HS-5 (cell line): ENCODE data around the gene NCF2.

Experiments
- DNase-seq: peaks from one replicate; pipeline ENCODE4 v3.0.0-alpha.2; 2012; ENCODE audit warnings: low read depth

NCF2 gene

DNA sequence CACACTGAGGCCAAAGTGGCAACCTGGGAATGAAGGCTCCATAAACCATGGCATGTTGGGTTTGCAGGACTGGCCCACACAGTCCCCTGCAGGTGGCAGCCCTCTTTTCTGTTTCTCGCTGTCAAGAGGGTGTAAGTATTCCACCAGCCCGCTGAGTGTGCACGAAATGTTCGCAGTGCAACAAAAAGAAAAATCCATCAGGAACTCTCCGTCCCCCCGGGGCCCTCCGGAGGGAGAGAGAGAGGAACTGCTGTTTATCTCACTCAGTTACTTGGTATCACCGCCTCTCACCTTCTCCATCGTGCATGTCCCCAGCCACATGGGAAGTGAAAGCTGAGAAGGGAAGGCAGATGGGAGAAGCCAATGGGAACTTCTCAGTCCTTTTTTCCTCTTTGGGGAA, 38.3 kb downstream of the NCF2 start:
- no peak for DNase-seq

DNA sequence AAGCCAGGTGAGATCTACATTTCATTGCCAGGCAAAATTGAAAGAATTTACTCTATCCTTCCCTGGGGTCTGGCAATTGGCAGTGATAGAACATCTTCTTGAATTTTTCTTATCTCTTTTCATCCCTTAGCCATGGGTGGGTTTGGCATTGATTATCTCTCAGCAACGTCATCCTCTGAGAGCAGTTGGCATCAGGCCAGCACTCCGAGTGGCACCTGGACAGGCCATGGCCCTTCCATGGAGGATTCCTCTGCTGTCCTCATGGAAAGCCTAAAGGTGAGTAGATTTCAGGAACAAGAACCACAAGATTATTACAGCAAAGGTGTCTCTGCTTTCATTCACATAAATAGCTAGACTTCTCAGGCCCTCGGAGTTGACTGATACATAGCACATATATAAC, 39.3 kb downstream of the NCF2 start:
- DNase-seq: no peak

DNA sequence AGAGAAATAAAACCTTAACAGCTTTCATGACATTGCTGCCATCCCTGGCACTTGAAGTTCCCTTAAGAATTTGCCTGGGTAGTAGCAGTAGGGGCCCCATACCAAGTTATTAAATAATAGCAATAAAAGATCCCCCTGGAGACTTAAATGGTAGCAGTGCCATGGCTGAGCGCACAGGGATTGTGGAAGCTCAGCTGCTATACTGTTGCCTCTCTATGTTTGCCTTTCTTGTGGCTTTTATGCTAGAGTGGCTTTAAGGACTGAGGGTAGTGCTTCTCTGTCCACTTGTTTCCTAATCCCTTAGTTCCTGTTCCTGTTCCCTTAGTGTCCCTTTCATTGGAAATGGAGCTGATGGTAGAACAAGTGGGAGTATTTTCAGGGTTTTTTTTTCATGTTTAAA, 42.1 kb downstream of the NCF2 start:
- no peak for DNase-seq

DNA sequence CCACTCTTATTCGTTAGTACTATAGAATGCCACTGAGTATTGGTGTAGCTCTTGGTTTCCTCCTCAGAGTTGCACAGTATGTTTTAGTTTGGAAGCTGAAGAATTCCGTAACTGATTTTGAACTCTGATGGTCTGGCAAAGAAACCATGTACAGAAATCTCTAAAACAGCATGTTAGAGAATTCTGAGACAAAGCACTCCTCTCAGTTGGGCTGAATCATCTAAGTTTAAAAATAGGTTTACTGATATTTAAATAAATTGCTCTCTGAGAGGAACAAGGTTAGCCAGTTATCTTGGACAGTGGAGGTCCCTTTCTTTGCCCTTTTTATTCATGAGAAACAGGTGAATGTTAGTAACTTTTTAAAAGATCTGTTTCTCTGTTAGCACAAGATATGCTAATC, 43.8 kb downstream of the NCF2 start:
- no peak for DNase-seq

DNA sequence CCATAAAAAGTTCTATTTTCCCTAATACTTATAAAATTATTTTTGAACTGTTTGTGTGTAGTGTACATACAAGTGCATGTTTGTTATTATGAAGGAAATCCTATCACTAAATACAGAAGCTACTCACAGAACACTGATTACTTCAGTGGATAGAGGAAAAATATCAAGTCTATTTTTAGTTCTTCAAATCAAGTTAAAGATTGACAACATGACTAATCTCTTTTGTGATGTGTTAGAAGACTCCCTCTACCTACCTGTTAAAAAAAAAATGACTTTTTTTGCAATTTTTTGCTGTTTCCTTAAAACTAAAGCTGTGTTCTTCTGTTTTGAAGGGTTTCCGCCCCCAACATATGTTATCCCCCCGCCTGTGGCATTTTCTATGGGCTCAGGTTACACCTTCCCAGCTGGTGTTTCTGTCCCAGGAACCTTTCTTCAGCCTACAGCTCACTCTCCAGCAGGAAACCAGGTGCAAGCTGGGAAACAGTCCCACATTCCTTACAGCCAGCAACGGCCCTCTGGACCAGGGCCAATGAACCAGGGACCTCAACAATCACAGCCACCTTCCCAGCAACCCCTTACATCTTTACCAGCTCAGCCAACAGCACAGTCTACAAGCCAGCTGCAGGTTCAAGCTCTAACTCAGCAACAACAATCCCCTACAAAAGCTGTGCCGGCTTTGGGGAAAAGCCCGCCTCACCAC, 45.5 kb downstream of the NCF2 start:
- DNase-seq: no peak

DNA sequence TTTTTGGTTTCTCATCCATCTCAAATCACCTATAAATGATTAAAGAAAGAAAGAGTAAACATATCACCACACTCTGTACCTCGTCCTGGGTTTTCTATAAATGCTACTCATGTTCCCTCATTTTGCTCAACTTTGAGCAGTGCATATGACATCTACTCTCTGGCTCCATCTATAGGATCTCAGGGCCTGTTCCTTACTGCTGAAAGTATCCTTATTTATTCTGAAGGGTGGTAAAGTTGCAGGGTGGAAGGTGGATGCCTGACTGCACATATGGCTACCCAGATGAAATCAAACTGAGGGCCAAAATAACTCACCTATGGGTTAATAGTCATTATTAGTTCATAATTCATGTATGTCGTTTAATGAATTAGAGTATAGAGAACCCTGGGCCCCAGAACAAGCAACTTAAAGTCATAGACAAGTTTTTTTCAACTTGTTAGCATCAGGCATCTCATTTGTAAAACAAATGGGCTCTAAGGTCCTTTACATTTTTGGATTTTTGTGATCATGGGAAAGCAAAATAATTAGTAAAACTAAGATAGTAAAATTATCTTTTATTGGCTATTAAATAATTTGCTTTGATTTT, 46.5 kb downstream of the NCF2 start:
- peak; percentile 24 for DNase-seq

DNA sequence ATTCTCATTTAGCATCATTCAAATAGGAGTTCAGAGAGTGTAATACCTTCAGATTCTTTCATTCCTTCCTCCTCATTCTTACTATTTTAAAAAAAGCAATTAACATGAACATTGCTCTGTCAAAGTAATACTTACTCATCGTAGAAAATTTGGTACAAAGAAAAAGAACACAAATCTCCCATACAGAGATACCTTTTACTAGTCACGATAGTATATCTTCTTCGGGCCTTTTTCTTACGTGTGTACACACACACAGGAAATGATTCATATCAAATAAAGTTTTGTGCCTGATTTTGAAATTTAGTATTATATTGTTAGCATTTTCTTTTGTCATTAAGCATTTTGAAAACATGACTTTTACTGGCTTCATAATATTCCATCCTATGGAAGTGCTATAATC, 52.9 kb downstream of the NCF2 start:
- no peak for DNase-seq

DNA sequence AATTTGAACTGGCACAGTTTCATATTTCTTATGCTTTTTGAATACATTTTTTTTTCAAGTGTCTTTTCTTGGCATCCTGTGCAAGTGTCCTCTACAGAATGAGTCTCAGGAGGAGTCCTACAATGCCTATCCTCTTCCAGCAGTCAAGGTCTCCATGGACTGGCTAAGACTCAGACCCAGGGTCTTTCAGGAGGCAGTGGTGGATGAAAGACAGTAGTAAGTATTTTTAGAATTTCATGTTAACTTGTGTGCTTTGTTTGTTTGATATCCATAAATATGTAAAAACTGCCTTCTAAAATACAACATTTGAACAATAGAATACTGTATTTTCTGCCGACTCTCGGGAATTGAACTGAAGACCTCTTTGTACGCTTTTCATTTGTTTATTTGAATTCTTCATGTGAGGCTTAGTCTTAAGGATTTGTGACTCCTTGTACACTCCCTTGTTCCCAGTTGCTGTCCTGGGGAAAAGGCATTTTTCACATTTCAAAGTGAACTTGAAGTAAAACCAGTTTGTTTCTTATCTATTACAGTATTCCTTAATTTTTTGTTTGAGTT, 56.6 kb downstream of the NCF2 start:
- no peak for DNase-seq

DNA sequence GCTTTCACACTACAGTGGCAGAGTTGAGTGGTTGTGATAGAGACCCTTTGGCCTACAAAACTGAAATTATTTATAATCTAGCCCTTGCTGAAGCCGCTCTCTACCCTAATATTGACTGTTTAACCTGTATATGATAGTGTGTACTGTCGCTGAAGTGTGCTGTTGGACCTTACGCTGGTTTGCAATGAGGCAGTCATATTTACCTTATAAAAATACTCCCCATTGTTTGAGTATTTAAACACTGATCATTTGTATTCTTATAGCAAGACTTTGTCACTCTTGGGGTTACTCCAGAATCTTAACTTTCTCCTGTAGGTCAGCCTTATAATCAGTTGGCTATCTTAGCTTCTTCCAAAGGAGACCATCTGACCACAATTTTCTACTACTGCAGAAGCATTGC, 61.7 kb downstream of the NCF2 start:
- DNase-seq: no peak

DNA sequence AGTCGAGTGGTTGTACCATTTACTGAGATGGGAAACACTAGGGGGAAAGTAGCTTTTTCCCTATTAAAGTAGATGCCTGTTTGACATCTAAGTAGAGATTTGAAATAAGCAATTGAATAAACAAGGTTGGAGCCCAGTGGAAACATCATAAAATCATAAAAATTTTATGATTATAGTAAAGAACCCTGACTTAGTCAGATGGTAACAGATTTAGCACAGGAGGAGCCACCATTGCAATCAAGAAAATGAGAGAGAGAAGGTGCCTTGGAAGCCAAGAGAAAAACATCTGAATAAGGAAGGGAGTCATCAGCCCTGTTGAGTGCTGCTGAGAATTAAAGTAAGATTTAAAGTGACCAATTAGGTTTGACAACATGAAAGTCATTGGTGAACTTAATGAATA, 68.2 kb downstream of the NCF2 start:
- DNase-seq: no peak

DNA sequence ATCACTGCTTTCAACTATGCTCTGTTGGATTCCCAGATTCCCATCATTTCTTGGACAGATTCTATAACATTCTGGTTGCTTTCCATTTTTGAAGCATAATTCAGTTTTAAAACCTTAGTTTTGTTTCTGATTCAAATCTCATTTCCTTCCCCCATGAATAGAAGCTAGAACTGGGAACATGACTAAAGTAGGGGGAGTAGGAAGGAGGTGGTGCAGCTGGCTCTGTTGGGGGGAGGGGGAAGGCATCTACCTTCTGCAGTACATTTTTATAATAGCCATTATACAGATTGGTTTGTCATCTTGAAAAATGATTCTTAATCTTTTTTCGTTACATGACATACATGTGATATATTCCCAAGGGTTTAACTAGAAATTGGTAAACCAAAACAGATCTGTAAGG, 69.9 kb downstream of the NCF2 start:
- no peak for DNase-seq

DNA sequence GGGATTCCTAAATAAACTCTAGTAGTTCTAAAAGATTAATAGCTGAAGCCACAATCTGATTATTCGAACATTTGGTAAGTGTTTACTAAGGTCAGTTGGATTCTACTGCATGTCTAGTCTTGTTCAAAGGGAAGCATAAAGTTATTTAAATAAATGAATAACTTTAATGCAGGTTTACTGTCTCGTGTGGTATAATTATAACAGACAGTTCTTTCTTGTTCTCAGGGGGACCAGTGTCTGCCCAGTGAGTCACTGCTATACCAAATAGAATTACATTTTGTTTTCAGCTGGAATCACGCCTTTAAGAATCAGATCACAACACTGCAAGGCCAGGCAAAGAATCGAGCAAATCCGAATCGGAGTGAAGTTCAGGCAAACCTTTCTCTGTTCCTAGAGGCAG, 72.9 kb downstream of the NCF2 start:
- DNase-seq: no peak

DNA sequence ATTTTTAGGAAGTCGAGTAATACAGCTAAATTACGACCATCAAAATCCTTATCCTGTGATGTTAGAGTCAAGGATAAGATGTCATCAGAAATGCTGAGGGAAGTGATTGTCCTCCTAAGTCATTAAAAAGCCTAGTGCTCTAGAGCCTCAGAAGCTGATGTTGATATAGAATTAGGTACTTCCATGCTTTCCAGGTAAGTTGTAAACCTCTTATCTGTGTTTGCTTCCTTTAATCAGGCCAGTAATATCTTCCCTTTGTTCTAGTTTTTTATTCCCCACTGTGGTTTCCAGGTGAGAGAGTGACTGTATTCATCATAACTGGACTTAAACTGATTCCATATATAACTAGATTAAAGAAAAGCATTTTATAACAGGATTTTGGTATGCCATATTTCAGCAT, 73.5 kb downstream of the NCF2 start:
- no peak for DNase-seq

DNA sequence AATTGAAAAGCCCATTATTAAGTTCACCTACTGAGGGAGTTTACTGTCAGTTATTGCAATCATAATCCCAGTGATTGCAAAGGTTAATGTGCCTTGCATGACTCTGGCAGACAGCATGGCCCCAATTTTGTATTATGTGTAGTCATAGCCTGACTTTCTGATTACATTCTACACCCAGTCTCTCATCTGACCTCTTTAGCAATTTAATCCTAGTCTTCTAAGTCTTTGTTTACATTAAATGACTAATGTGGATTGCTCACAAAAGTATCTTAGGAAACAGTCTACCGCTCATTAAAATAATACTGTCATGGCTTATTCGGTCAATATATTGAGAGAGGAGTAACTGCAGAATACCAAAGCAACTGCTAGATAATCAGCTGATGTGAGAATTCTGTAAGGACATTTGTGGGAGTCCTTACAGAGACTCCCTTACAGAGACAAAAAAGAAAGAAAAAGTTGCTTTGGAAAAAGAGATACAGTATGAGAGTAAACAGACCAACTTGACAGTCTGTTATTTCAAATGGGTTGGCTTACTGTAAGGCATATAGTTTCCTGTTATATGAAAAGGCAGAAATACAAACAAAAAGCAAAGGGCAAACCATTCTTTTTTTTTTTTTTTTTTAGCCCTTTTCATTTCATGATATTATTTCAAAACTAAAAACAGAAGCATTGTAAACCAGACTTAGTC, 75.1 kb downstream of the NCF2 start:
- DNase-seq: peak; percentile 72

DNA sequence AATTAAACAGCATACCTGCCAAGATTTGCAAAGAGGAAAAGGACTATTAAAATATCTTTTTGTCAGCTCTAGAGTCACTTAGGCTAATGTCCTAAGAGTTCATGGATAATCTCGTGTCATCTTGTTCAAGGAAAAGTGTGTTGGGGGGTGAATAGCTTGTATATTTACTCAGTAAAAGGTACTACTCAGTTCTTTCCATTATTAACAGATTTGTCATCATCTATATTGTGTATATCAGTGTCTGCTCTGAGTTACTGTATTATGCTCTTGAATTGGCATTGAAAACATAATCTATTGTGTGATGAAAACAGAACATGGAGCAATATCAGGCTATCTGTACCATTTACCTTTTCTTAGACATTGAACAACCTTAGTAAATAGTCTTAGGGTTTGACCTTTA, 76.0 kb downstream of the NCF2 start:
- DNase-seq: no peak

DNA sequence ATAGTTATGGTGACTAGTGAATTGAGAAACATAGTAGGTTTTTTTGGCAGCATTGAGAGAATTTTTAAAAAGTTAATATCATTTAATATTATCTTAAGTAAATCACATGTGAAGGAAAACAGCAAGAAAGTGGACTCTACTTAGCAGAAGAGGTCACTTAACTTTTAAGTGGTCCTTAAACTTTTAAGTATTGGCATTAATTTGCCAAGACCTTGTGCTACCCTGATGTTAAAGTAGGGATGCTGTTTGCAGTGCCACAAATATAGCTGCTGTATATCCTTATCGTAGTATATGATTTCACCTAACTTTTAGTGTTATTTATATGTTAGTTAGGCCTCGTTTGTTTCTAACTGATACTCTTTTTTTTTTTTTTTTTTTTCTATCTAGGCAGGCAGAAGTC, 77.8 kb downstream of the NCF2 start:
- no peak for DNase-seq

DNA sequence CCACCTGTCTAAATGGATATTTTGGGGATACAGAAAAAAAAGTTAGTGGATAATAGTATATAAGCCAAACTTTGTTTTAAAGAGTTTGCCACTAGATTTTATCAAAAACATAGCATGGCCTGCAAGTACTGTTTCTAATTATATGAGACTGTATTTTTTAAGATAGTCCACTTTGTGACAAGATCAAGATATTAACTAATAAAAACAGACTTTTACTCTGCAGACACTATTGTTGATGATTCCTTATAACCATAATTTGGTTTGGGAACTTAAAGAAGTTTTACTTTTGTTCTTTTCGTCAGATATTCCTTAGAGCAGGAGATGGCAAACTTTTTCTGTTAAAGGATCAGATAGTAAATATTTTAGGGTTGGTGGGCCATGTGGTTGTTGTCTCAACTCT, 81.6 kb downstream of the NCF2 start:
- no peak for DNase-seq

DNA sequence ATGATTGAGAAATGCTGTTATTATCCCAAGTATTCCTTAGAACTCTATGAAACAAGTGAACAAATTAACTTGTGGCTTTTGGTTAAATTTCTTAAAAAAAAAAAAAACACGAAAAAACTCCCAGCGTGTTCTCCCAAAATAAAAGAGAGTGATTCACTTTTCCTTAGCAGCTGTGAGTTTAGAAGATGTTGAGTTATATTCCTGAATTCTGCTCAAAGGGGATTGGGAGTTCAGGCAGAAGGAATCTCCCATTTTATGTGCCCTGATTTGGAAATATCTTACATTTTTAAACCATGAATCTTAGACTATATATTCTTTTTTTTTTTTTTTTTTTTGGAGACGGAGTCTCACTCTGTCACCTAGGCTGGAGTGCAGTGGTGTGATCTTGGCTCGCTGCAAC, 83.7 kb downstream of the NCF2 start:
- no peak for DNase-seq
